Ovary (tissue), 3 donors: Measurements from ENCODE around the gene CPTP.

ENCODE experiments used
- CTCF ChIP-seq, 3 donors: fragments of 450-650 bp in 2 of 3; fragments of 200-600 bp in 1 of 3; IDR thresholded peaks; one replicate each; pipeline versions ENCODE4 v1.5.1 to v1.8.0; 2016 to 2022; ENCODE audit warnings: antibody characterized with exemption in 3 of 3, mild to moderate bottlenecking in 1 of 3
- EP300 ChIP-seq: sonication (generic); formaldehyde crosslinking; IDR thresholded peaks from one replicate; pipeline ENCODE4 v1.6.1; 2017; ENCODE audit warnings: antibody characterized with exemption
- donor health status: DM: no; HTN: no; CAD: no.

- TF ChIP-seq EP300 (no peak), CTCF (IDR thresholded peaks at IDR 0.05) (no peak)
Measured at GRCh38 chr1:1329304-1330210, 5.0 kb downstream of the CPTP start.
